Measurements from ENCODE around the gene SLC50A1. TPM values are rescaled to one million over a fixed set of nuclear protein-coding genes. Genes with fewer than 3 reads are reported as not detected.
A peak's percentile ranks its signal among the peaks of the same experiment; 100 is the strongest.

SLC50A1 gene
- total and polyA plus RNA-seq, 2 of the 8 experiments (the other 6 are each of a cell fraction or from before 2014, with no cell fraction given): 36.5 to 90.8 TPM

DNA sequence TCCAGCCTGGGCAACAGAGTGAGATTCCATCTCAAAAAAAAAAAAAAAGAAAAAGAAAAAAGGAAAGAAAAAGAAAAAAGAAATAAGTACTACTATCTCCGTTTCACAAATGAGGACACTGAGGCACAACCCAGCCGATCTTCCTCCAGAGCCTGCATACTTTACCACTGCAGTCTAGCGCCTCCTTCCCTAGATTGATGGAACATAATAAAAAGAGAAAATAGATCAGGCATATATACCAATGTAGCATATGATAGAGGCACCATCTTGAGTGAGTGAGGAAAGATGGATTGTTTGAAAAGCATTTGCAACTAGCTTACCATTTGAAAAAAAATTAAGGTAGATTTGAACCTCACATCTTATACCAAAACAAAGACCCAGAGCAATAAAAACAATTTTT lies 9.8 kb downstream of the SLC50A1 start:
- Histone ChIP-seq H3K23ac (ENCODE audit: insufficient read length) (no peak overlapping the region), H2BK12ac (ENCODE audit: low read depth, low read length) (no peak overlapping the region), H2BK15ac (ENCODE audit: low read length) (no peak overlapping the region), H3K4me2 (ENCODE audit: insufficient read depth in 1 of 2, low read depth in 2 of 2, low read length in 2 of 2) (no peak overlapping the region), H3K36me3 (ENCODE audit: control insufficient read depth in 2 of 4, insufficient read depth in 4 of 4, low read length in 3 of 4) (no peaks in the 10 kb centered on the region), H3K79me1 (ENCODE audit: low read depth, low read length) (no peaks in the 10 kb centered on the region), H3K4me1 (replicated peaks in 1 of 4; ENCODE audit: control insufficient read depth in 3 of 4, insufficient read depth in 4 of 4, low read length in 3 of 4) (no peaks in the 10 kb centered on the region), H3K27ac (ENCODE audit: low read depth, low read length) (no peak overlapping the region), H3K9me3 (ENCODE audit: insufficient read depth in 2 of 2, low read depth in 1 of 2, low read length in 1 of 2) (no peaks in the 10 kb centered on the region), H2BK5ac (ENCODE audit: low read depth, low read length) (no peak overlapping the region), H4K91ac (replicated peaks; ENCODE audit: insufficient read length, low read length) (no peak overlapping the region), H3K9ac (replicated peaks in 1 of 4; ENCODE audit: extremely low read depth in 1 of 4, low read depth in 3 of 4, low read length in 3 of 4) (no peak overlapping the region), H3K79me2 (ENCODE audit: control insufficient read depth in 1 of 2, insufficient read depth in 2 of 2, low read length in 2 of 2) (no peaks in the 10 kb centered on the region), H2BK20ac (ENCODE audit: low read length) (no peak overlapping the region), H3K23me2 (ENCODE audit: low read depth, low read length) (peaks cover 1% of the 10 kb centered on the region; the same call in 1 of the 2 replicates), H4K8ac (ENCODE audit: extremely low read depth, insufficient read depth, low read length) (no peak overlapping the region), H3K14ac (ENCODE audit: insufficient read length) (no peak overlapping the region), H3K27me3 (replicated peaks in 1 of 4; ENCODE audit: control insufficient read depth in 3 of 4, extremely low read depth in 1 of 4, insufficient read depth in 3 of 4, low read length in 3 of 4) (peaks cover 0 to 3% (median 0%) of the 10 kb centered on the region in 4 experiments; a peak in 2 of 7 replicates), H2BK120ac (replicated peaks; ENCODE audit: low read depth, low read length) (no peak overlapping the region), H4K5ac (ENCODE audit: insufficient read length, low read depth, low read length) (no peak overlapping the region), H3K56ac (replicated peaks; ENCODE audit: insufficient read length, low read depth, low read length) (no peak overlapping the region), H2AK5ac (ENCODE audit: low read depth, low read length) (no peak overlapping the region), H4K20me1 (replicated peaks in 1 of 2; ENCODE audit: control insufficient read depth in 1 of 2, insufficient read depth in 2 of 2, low read length in 2 of 2) (no peaks in the 10 kb centered on the region), H2AFZ (ENCODE audit: low read length) (no peak overlapping the region), H3K18ac (ENCODE audit: extremely low read depth, low read length) (no peak overlapping the region), H3K4me3 (ENCODE audit: extremely low read depth in 1 of 4, insufficient read depth in 2 of 4, low read depth in 3 of 4, low read length in 4 of 4) (no peak overlapping the region), H3K4ac (replicated peaks; ENCODE audit: insufficient read length, low read depth, low read length) (no peak overlapping the region)
- no peak for DNase-seq (ENCODE audit: low read depth in 1 of 2, low spot score in 2 of 2)
- TF ChIP-seq JUN (IDR thresholded peaks at IDR 0.05; ENCODE audit: low read depth, low read length) (no peak), RAD21 (IDR thresholded peaks at IDR 0.05 in 1 of 2, conservative IDR thresholded peaks at IDR 0.05 in 1 of 2; ENCODE audit: low read depth in 2 of 2, low read length in 2 of 2) (peak in 1 of 2 experiments; percentile 22; a peak in 2 of 4 replicates)
- TF ChIP-seq, protein P1, sequence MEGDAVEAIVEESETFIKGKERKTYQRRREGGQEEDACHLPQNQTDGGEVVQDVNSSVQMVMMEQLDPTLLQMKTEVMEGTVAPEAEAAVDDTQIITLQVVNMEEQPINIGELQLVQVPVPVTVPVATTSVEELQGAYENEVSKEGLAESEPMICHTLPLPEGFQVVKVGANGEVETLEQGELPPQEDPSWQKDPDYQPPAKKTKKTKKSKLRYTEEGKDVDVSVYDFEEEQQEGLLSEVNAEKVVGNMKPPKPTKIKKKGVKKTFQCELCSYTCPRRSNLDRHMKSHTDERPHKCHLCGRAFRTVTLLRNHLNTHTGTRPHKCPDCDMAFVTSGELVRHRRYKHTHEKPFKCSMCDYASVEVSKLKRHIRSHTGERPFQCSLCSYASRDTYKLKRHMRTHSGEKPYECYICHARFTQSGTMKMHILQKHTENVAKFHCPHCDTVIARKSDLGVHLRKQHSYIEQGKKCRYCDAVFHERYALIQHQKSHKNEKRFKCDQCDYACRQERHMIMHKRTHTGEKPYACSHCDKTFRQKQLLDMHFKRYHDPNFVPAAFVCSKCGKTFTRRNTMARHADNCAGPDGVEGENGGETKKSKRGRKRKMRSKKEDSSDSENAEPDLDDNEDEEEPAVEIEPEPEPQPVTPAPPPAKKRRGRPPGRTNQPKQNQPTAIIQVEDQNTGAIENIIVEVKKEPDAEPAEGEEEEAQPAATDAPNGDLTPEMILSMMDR (IDR thresholded peaks at IDR 0.05; ENCODE audit: control extremely low read depth in 1 of 3, insufficient read depth in 1 of 3, low read depth in 1 of 3, low read length in 3 of 3): peak in 2 of 3 experiments; percentile 24 to 30; a peak in 2 of 4 replicates
- 88% methylated on average over 3 of the region's 3 CpGs; no CpG with 5 or more reads in 1 of the 2 experiments for WGBS, 2 experiments (ENCODE audit: extremely low coverage in 1 of 2, insufficient coverage in 1 of 2, insufficient read length in 1 of 2, insufficient replicate concordance in 2 of 2, low coverage in 1 of 2, low lambda C conversion rate in 2 of 2, missing lambda C conversion rate in 1 of 2)
- no peak for FAIRE-seq
- ChIA-PET CTCF (ENCODE audit: partially characterized antibody) (interaction anchor here (0.9 to 7.8 kb wide), 10 partner anchors 8 to 91 kb away, joined by 3 to 53 read pairs (median 3); no protein-coding TSS in a partner anchor), POLR2A (ENCODE audit: partially characterized antibody) (interaction anchor here (0.6 to 1.6 kb wide), 2 partner anchors 17 to 21 kb away, joined by 4 read pairs; no protein-coding TSS in a partner anchor)
